ENCODE results near the gene TSPAN17. TPM values are rescaled to one million over a fixed set of nuclear protein-coding genes. Genes with fewer than 3 reads are reported as not detected.

The TSPAN17 gene
- total and polyA plus RNA-seq, 2 experiments from 2014 or later: 30.2 to 32.3 TPM

DNA sequence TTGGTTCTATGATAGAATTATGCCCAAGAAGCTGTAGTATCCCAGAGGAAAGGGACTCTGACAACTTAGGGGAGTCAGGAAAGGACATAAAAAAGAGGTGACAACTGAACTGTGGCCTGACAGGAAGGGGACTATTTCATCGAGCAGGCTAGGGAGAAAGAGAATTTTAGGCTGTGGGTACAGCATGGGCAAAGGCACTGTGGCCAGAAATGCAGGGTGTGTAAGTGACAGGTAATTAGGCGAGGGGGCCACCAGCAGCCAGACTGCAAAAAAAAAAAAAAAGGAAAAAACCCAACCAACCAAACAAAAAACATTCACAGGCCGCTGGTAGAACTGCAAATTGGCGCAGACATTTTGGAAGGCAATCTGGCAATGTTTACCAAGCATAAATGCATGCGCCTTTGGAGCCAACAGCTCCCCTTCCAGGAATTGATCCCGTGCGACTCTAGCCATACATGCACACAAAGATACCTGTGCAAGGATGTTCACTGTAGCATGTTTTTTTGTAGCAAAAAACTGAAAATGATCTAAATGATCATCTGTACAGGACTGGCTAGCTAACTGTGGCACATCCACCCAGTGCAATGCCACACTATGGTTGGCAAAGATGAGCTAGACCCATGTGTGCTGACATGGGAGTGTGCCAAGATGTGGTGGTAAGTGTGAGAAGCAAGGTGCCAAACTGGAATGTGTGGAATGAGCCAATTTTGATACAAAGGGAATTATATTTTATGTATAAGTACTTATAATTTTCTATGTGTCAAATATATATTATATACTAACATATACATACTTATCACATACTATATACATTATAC lies 15.7 kb upstream of the TSPAN17 start:
- H3K36me3 ChIP-seq: no peaks in the 10 kb centered on the region
- no peak overlapping the region for H3K27ac ChIP-seq
- H3K27me3 ChIP-seq: peaks cover 52% of the 10 kb centered on the region
- no peaks in the 10 kb centered on the region for H3K9me3 ChIP-seq (ENCODE audit: low read depth)
- H3K4me3 ChIP-seq: no peak overlapping the region
- H3K4me1 ChIP-seq (ENCODE audit: low read depth): no peaks in the 10 kb centered on the region
- TF ChIP-seq, protein P1, sequence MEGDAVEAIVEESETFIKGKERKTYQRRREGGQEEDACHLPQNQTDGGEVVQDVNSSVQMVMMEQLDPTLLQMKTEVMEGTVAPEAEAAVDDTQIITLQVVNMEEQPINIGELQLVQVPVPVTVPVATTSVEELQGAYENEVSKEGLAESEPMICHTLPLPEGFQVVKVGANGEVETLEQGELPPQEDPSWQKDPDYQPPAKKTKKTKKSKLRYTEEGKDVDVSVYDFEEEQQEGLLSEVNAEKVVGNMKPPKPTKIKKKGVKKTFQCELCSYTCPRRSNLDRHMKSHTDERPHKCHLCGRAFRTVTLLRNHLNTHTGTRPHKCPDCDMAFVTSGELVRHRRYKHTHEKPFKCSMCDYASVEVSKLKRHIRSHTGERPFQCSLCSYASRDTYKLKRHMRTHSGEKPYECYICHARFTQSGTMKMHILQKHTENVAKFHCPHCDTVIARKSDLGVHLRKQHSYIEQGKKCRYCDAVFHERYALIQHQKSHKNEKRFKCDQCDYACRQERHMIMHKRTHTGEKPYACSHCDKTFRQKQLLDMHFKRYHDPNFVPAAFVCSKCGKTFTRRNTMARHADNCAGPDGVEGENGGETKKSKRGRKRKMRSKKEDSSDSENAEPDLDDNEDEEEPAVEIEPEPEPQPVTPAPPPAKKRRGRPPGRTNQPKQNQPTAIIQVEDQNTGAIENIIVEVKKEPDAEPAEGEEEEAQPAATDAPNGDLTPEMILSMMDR (IDR thresholded peaks at IDR 0.05; ENCODE audit: low read depth, low read length): no peak
- DNase-seq (ENCODE audit: low read depth in 1 of 2, low spot score in 1 of 2): no peak

- no peaks in the 10 kb centered on the region for H3K9me3 ChIP-seq (ENCODE audit: low read depth)
- TF ChIP-seq, protein P1 (IDR thresholded peaks at IDR 0.05; ENCODE audit: low read depth, low read length): no peak
- H3K27me3 ChIP-seq: peaks cover 48% of the 10 kb centered on the region
- no peaks in the 10 kb centered on the region for H3K36me3 ChIP-seq
- DNase-seq (ENCODE audit: low read depth in 1 of 2, low spot score in 1 of 2): no peak
- no peaks in the 10 kb centered on the region for H3K4me1 ChIP-seq (ENCODE audit: low read depth)
- no peak overlapping the region for H3K27ac ChIP-seq
- H3K4me3 ChIP-seq: no peak overlapping the region
Measured at GRCh38 chr5:176632745-176633144, 14.5 kb upstream of the TSPAN17 start.

DNA sequence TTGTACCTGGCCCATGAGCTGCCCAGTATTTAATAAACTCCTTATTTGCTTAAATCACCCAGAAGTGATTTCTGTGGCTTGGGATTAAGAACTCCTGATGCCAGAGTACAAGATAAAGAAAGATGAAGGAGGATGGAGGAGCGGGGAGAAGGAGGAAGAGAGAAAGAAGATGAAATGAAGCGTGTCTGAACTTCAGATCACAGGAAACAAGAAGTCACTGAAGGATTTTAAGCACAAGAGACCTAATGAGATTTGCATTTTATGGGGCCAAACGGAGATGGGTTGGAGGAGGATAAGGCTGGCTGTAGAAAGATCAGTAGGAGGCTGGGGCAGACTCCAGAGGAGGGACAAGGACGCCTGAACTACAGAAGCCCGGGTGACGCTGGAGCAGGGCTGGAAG lies 13.7 kb upstream of the TSPAN17 start:
- Histone ChIP-seq H3K27me3 (peaks cover 39% of the 10 kb centered on the region), H3K9me3 (ENCODE audit: low read depth) (no peaks in the 10 kb centered on the region), H3K36me3 (no peaks in the 10 kb centered on the region), H3K27ac (no peak overlapping the region), H3K4me3 (no peak overlapping the region), H3K4me1 (ENCODE audit: low read depth) (no peaks in the 10 kb centered on the region)
- TF ChIP-seq, protein P1 (IDR thresholded peaks at IDR 0.05; ENCODE audit: low read depth, low read length): no peak
- DNase-seq (ENCODE audit: low read depth in 1 of 2, low spot score in 1 of 2): no peak

DNA sequence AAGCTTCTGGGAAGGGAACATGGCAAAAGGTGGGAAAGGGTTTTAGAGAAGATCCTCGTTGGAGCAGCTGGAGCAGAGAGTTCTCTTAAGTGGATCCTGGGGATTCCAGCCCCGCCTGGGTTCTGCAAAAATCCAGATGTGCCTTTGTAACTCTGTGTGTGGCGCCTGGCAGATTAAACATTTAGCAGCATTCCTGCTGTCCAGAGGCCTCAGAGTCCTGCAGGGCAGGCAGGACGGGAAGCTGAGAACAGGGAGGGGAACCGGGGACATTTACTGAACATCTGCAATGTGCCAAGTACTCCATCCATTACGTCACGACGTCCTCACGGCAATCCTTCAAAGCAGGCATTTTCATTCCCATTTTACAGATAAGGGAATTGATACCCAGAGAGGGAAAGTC lies 10.9 kb upstream of the TSPAN17 start:
- Histone ChIP-seq H3K9me3 (ENCODE audit: low read depth) (no peaks in the 10 kb centered on the region), H3K4me3 (no peak overlapping the region), H3K27ac (no peak overlapping the region), H3K4me1 (ENCODE audit: low read depth) (no peaks in the 10 kb centered on the region), H3K27me3 (peaks cover 11% of the 10 kb centered on the region), H3K36me3 (no peaks in the 10 kb centered on the region)
- peak in 1 of 2 donors; percentile 43 for DNase-seq (ENCODE audit: low read depth in 1 of 2, low spot score in 1 of 2)
- TF ChIP-seq, protein P1 (IDR thresholded peaks at IDR 0.05; ENCODE audit: low read depth, low read length): no peak

DNA sequence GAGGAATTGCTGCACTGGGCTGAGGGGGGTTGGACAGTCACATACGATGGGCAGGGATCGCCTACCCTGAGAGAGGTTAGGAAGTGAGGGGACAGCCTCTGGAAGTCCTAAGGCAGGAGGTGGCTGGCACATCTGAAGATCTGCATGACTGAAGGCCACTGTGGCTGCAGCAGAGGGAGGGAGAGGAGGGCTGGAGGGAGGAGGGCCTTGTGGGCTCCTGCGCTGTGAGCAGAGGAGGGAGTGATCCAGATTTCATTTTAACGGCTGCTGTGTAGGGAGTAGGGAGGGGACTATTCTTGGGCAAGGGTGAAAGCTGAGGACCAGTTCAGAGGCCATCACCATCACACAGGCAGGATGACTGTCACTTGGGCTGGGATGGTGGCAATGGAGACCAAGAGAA lies 9.7 kb upstream of the TSPAN17 start:
- H3K4me1 ChIP-seq (ENCODE audit: low read depth): no peaks in the 10 kb centered on the region
- H3K4me3 ChIP-seq: no peak overlapping the region

More for the DNA sequence above, 9.7 kb upstream of the TSPAN17 start:
- Histone ChIP-seq H3K9me3 (ENCODE audit: low read depth) (no peaks in the 10 kb centered on the region), H3K27ac (no peak overlapping the region), H3K27me3 (peaks cover 4% of the 10 kb centered on the region), H3K36me3 (no peaks in the 10 kb centered on the region)
- DNase-seq (ENCODE audit: low read depth in 1 of 2, low spot score in 1 of 2): no peak
- TF ChIP-seq, protein P1 (IDR thresholded peaks at IDR 0.05; ENCODE audit: low read depth, low read length): no peak

All from cardiac muscle cell (in vitro differentiated cells and primary cell).